H9 (cell line): ENCODE data around the gene LIX1. TPM values are rescaled to one million over a fixed set of nuclear protein-coding genes. Genes with fewer than 3 reads are reported as not detected.

ENCODE experiments used
- DNase-seq: peaks from one replicate; pipeline ENCODE4 v3.0.0-alpha.2; 2017
- H2AFZ ChIP-seq: one replicate; pipeline ENCODE4 v1.6.1; 2013; ENCODE audit warnings: mild to moderate bottlenecking, low read length, control low read depth, moderate library complexity
- H2AK5ac ChIP-seq: 2 replicates; pipeline ENCODE4 v1.6.1; 2013; ENCODE audit warnings: low read length, control low read depth, mixed read lengths; ENCODE audit not compliant: insufficient read length
- H2BK120ac ChIP-seq: one replicate; pipeline ENCODE4 v1.6.1; 2013; ENCODE audit warnings: low read depth, mild to moderate bottlenecking, low read length, control low read depth, inconsistent platforms; ENCODE audit not compliant: poor library complexity, severe bottlenecking
- H2BK12ac ChIP-seq: 2 replicates; pipeline ENCODE4 v1.6.1; 2013; ENCODE audit warnings: low read length, control low read depth, mixed read lengths, low read depth; ENCODE audit not compliant: insufficient read length
- H2BK15ac ChIP-seq: 2 replicates; pipeline ENCODE4 v1.6.1; 2013; ENCODE audit warnings: low read depth, low read length, control low read depth
- H2BK20ac ChIP-seq: one replicate; pipeline ENCODE4 v1.6.1; 2013; ENCODE audit warnings: low read depth, mild to moderate bottlenecking, low read length, control low read depth, inconsistent platforms; ENCODE audit not compliant: poor library complexity, severe bottlenecking
- H2BK5ac ChIP-seq: 2 replicates; pipeline ENCODE4 v1.6.1; 2013; ENCODE audit warnings: low read length, control low read depth, mixed read lengths; ENCODE audit not compliant: insufficient read length
- H3K14ac ChIP-seq: 2 replicates; pipeline ENCODE4 v1.6.1; 2013; ENCODE audit warnings: low read length, control low read depth; ENCODE audit not compliant: insufficient read depth
- H3K18ac ChIP-seq: 2 replicates; pipeline ENCODE4 v1.6.1; 2013; ENCODE audit warnings: low read depth, mild to moderate bottlenecking, mixed read lengths, low read length, control low read depth; ENCODE audit not compliant: insufficient read length
- H3K23ac ChIP-seq: 2 replicates; pipeline ENCODE4 v1.6.1; 2013; ENCODE audit warnings: low read length, control low read depth, mixed read lengths, low read depth; ENCODE audit not compliant: insufficient read length
- H3K23me2 ChIP-seq: 2 replicates; pipeline ENCODE4 v1.6.1; 2013; ENCODE audit warnings: low read depth, mild to moderate bottlenecking, mixed read lengths, low read length, control low read depth; ENCODE audit not compliant: insufficient read length, poor library complexity, severe bottlenecking
- H3K27ac ChIP-seq: 2 replicates; pipeline ENCODE4 v1.5.1; 2013; ENCODE audit warnings: low read length, control low read depth, mixed read lengths, low read depth; ENCODE audit not compliant: insufficient read length
- H3K27me3 ChIP-seq: 2 replicates; pipeline ENCODE4 v1.6.1; 2013; ENCODE audit warnings: low read length, control low read depth, inconsistent platforms; ENCODE audit not compliant: insufficient read depth
- H3K4ac ChIP-seq: 2 replicates; pipeline ENCODE4 v1.6.1; 2013; ENCODE audit warnings: low read depth, mild to moderate bottlenecking, control low read depth, inconsistent platforms, low read length, moderate library complexity
- H3K4me1 ChIP-seq: 2 replicates; pipeline ENCODE4 v1.6.1; 2013; ENCODE audit warnings: low read length, control low read depth, inconsistent platforms; ENCODE audit not compliant: insufficient read depth
- H3K4me2 ChIP-seq: 2 replicates; pipeline ENCODE4 v1.6.1; 2013; ENCODE audit warnings: low read length, control low read depth, mixed read lengths; ENCODE audit not compliant: insufficient read length, insufficient read depth
- H3K56ac ChIP-seq: 2 replicates; pipeline ENCODE4 v1.6.1; 2013; ENCODE audit warnings: low read depth, mild to moderate bottlenecking, mixed read lengths, low read length, control low read depth; ENCODE audit not compliant: insufficient read length
- H3K79me1 ChIP-seq: 2 replicates; pipeline ENCODE4 v1.6.1; 2013; ENCODE audit warnings: low read depth, mild to moderate bottlenecking, moderate library complexity, low read length, control low read depth, inconsistent platforms; ENCODE audit not compliant: insufficient read depth, poor library complexity, severe bottlenecking
- H3K79me2 ChIP-seq: 2 replicates; pipeline ENCODE4 v1.6.1; 2013; ENCODE audit warnings: low read length, control low read depth, inconsistent platforms; ENCODE audit not compliant: insufficient read depth
- H3K9ac ChIP-seq: 2 replicates; pipeline ENCODE4 v1.6.1; 2013; ENCODE audit warnings: low read length, control low read depth, mixed read lengths; ENCODE audit not compliant: insufficient read length; ENCODE audit errors: extremely low read depth
- H3K9me3 ChIP-seq: one replicate; pipeline ENCODE4 v1.6.1; 2013; ENCODE audit warnings: low read depth, low read length, inconsistent platforms; ENCODE audit not compliant: control insufficient read depth
- H3T11ph ChIP-seq: one replicate; pipeline ENCODE4 v1.6.1; 2013; ENCODE audit warnings: mild to moderate bottlenecking, low read length, control low read depth, inconsistent platforms
- H4K20me1 ChIP-seq: one replicate; pipeline ENCODE4 v1.6.1; 2013; ENCODE audit not compliant: control insufficient read depth, insufficient read length, insufficient read depth
- H4K5ac ChIP-seq: 2 replicates; pipeline ENCODE4 v1.6.1; 2013; ENCODE audit warnings: low read depth, mild to moderate bottlenecking, mixed read lengths, low read length, control low read depth; ENCODE audit not compliant: insufficient read length
- H4K8ac ChIP-seq: replicated peaks from 2 replicates; pipeline ENCODE4 v1.6.1; 2013; ENCODE audit warnings: low read length, control low read depth, mixed read lengths, low read depth; ENCODE audit not compliant: insufficient read length
- H4K91ac ChIP-seq: 2 replicates; pipeline ENCODE4 v1.6.1; 2013; ENCODE audit warnings: low read depth, mild to moderate bottlenecking, moderate library complexity, mixed read lengths, low read length, control low read depth; ENCODE audit not compliant: insufficient read length
- H3K27ac Mint-ChIP-seq, 3 experiments: 2 replicates in 2 of 3; 3 replicates in 1 of 3; pipeline ENCODE4 v1.8.0; 2020 to 2021; ENCODE audit warnings: mixed read lengths in 3 of 3, mild to moderate bottlenecking in 1 of 3, moderate library complexity in 1 of 3
- H3K27me3 Mint-ChIP-seq: 2 replicates; pipeline ENCODE4 v1.8.0; 2021; ENCODE audit warnings: low read depth, mild to moderate bottlenecking, moderate library complexity, mixed read lengths
- H3K36me3 Mint-ChIP-seq, 3 experiments: 2 replicates in 2 of 3; 3 replicates in 1 of 3; pipeline ENCODE4 v1.8.0; 2020 to 2021; ENCODE audit warnings: low read depth in 3 of 3, mixed read lengths in 3 of 3; ENCODE audit not compliant: insufficient read depth in 1 of 3
- H3K4me1 Mint-ChIP-seq, 2 experiments: 2 replicates each; pipeline ENCODE4 v1.8.0; 2020; ENCODE audit warnings: mixed read lengths in 2 of 2
- H3K4me3 Mint-ChIP-seq, 2 experiments: 2 replicates in 1 of 2; 3 replicates in 1 of 2; pipeline ENCODE4 v1.8.0; 2020 to 2021; ENCODE audit warnings: mild to moderate bottlenecking in 2 of 2, mixed read lengths in 2 of 2, moderate library complexity in 1 of 2
- H3K9me3 Mint-ChIP-seq, 2 experiments: 2 replicates in 1 of 2; 3 replicates in 1 of 2; pipeline ENCODE4 v1.8.0; 2020; ENCODE audit warnings: mild to moderate bottlenecking in 2 of 2, mixed read lengths in 2 of 2, moderate library complexity in 1 of 2
- WGBS: extraction: QIAGEN DNeasy Blood & Tissue Kit; methylation state at CpG from one replicate; pipeline ENCODE4 v1.1.7; 2013; ENCODE audit warnings: missing lambda C conversion rate, low lambda C conversion rate, mixed read lengths; ENCODE audit not compliant: insufficient read length; ENCODE audit errors: extremely low coverage; 5-methylcytosine and 5-hydroxymethylcytosine counted together
- total RNA-seq: library from RNA; stranded (reverse); gene quantifications from 2 replicates; pipeline ENCODE4 v1.2.1, GENCODE V29; 2021
- TF ChIP-seq, protein P1 (sequence below): fragments of 200-600 bp; sonication (generic); conservative IDR thresholded peaks from 3 replicates; pipeline ENCODE4 v1.8.0; 2021; ENCODE audit warnings: antibody characterized with exemption, mild to moderate bottlenecking

The LIX1 gene
- total RNA-seq, 1 experiment from 2014 or later, result 0.13 TPM

DNA sequence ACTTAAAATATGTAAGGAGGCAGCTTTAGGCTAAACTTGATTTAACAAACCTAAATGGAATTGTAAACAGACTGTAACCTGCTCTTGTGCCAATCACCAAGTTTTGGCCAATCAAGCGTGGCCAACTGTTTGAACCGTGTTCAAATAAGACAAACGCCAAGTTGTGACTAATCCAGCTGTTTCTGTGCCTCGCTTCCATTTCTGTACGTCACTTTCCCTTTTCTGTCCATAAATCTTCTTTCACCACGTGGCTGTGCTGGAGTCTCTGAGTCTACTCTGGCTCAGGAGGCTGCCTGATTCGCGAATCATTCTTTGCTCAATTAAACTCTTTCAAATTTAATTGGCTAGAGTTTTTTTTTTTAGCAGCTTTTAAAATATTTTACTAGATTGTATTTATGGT, 71.3 kb downstream of the LIX1 start:
- Histone ChIP-seq H3K4me1 (0 out of 2 replicates have a peak, but pooled peaks cover 3% of the 10 kb centered on the region), H3K4me2 (no peak overlapping the region), H3K23ac (no peak overlapping the region), H4K5ac (no peak overlapping the region), H3K23me2 (no peaks in the 10 kb centered on the region), H2AK5ac (no peak overlapping the region), H4K8ac (no peak overlapping the region), H3K27ac (no peak overlapping the region), H3K14ac (no peak overlapping the region), H3K4ac (no peak overlapping the region), H2AFZ (no peak overlapping the region), H4K20me1 (no peaks in the 10 kb centered on the region), H3K27me3 (no peaks in the 10 kb centered on the region), H2BK15ac (no peak overlapping the region), H2BK12ac (no peak overlapping the region), H3T11ph (no peak overlapping the region), H3K79me1 (no peaks in the 10 kb centered on the region), H3K9ac (no peak overlapping the region), H2BK5ac (no peak overlapping the region), H2BK120ac (no peak overlapping the region), H4K91ac (no peak overlapping the region), H3K9me3 (no peaks in the 10 kb centered on the region), H3K79me2 (no peaks in the 10 kb centered on the region), H3K56ac (no peak overlapping the region), H3K18ac (no peak overlapping the region), H2BK20ac (no peak overlapping the region)
- no CpG with 5 or more reads among the region's 8 CpGs for WGBS
- no peak for DNase-seq
- Mint-ChIP-seq H3K27ac (no peak overlapping the region), H3K36me3 (no peaks in the 10 kb centered on the region; a peak in 1 of 7 replicates), H3K9me3 (no peaks in the 10 kb centered on the region), H3K27me3 (no peaks in the 10 kb centered on the region), H3K4me1 (peaks cover 8 to 9% of the 10 kb centered on the region in 2 experiments; a peak in 3 of 4 replicates), H3K4me3 (no peak overlapping the region)
- TF ChIP-seq, protein P1, sequence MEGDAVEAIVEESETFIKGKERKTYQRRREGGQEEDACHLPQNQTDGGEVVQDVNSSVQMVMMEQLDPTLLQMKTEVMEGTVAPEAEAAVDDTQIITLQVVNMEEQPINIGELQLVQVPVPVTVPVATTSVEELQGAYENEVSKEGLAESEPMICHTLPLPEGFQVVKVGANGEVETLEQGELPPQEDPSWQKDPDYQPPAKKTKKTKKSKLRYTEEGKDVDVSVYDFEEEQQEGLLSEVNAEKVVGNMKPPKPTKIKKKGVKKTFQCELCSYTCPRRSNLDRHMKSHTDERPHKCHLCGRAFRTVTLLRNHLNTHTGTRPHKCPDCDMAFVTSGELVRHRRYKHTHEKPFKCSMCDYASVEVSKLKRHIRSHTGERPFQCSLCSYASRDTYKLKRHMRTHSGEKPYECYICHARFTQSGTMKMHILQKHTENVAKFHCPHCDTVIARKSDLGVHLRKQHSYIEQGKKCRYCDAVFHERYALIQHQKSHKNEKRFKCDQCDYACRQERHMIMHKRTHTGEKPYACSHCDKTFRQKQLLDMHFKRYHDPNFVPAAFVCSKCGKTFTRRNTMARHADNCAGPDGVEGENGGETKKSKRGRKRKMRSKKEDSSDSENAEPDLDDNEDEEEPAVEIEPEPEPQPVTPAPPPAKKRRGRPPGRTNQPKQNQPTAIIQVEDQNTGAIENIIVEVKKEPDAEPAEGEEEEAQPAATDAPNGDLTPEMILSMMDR, result no peak
